GM08714 (cell line): ENCODE results near the gene ARID4B.

Experiments
- H3K4me3 ChIP-seq: fragments of 200-500 bp; sonication (Bioruptor generic); 2 replicates; pipeline ENCODE4 v1.5.1; 2014; ENCODE audit warnings: mild to moderate bottlenecking, low read length, inconsistent platforms
- ZNF274 ChIP-seq: IDR thresholded peaks from 2 replicates; pipeline ENCODE4 v1.6.1; 2012; ENCODE audit warnings: mild to moderate bottlenecking, low read depth, low read length

The ARID4B gene

GRCh38 chr1:235343726-235344125 is 15.7 kb upstream of the ARID4B start:
- no peak overlapping the region for H3K4me3 ChIP-seq

GRCh38 chr1:235342471-235342870 is 14.5 kb upstream of the ARID4B start:
- H3K4me3 ChIP-seq = no peak overlapping the region
- TF ChIP-seq ZNF274 = no peak

More at GRCh38 chr1:235343726-235344125, 15.7 kb upstream of the ARID4B start:
- no peak for TF ChIP-seq ZNF274

GRCh38 chr1:235342039-235342438 is 14.1 kb upstream of the ARID4B start:
- H3K4me3 ChIP-seq = no peak overlapping the region
- no peak for TF ChIP-seq ZNF274

GRCh38 chr1:235341334-235341733 is 13.4 kb upstream of the ARID4B start:
- H3K4me3 ChIP-seq = no peak overlapping the region
- no peak for TF ChIP-seq ZNF274

- H3K4me3 ChIP-seq = no peak overlapping the region
- no peak for TF ChIP-seq ZNF274
Measured at GRCh38 chr1:235339746-235340145, 11.8 kb upstream of the ARID4B start.

GRCh38 chr1:235336903-235337302 is 8.9 kb upstream of the ARID4B start:
- no peak for TF ChIP-seq ZNF274
- H3K4me3 ChIP-seq = no peak overlapping the region

GRCh38 chr1:235331401-235331800 is 3.4 kb upstream of the ARID4B start:
- TF ChIP-seq ZNF274 = no peak
- H3K4me3 ChIP-seq = no peak overlapping the region

GRCh38 chr1:235330918-235331285 is 2.9 kb upstream of the ARID4B start:
- no peak for TF ChIP-seq ZNF274
- H3K4me3 ChIP-seq = peak overlapping the region; percentile 95; the same call in 1 of the 2 replicates

GRCh38 chr1:235329139-235329902 is 1.3 kb upstream of the ARID4B start:
- no peak for TF ChIP-seq ZNF274
- H3K4me3 ChIP-seq = peak overlapping the region; percentile 95

- H3K4me3 ChIP-seq = peak within 1 kb of the TSS; percentile 95
- TF ChIP-seq ZNF274 = no peak
Measured at GRCh38 chr1:235328271-235329138, 526 bp upstream of the ARID4B start, which contains the start of gene GGPS1. TSS of gene GGPS1 (plus strand) at chr1:235328570. CDS start at chr1:235335265, 6,695 bp downstream.

GRCh38 chr1:235326719-235327558 is 1.0 kb downstream of the ARID4B start:
- peak overlapping the region; percentile 83 for H3K4me3 ChIP-seq
- TF ChIP-seq ZNF274 = no peak

GRCh38 chr1:235325854-235326253 is 2.1 kb downstream of the ARID4B start:
- H3K4me3 ChIP-seq = peak overlapping the region; percentile 83; the same call in 1 of the 2 replicates
- TF ChIP-seq ZNF274 = no peak

GRCh38 chr1:235325139-235325538 is 2.8 kb downstream of the ARID4B start:
- TF ChIP-seq ZNF274 = no peak
- H3K4me3 ChIP-seq = peak overlapping the region; percentile 83; the same call in 1 of the 2 replicates

GRCh38 chr1:235324296-235324695 is 3.7 kb downstream of the ARID4B start:
- peak overlapping the region; percentile 42; the same call in 1 of the 2 replicates for H3K4me3 ChIP-seq
- TF ChIP-seq ZNF274 = no peak
